Peyer's patch (tissue), 4 donors: Measurements from ENCODE around the gene PBRM1. TPM values are rescaled to one million over a fixed set of nuclear protein-coding genes. Genes with fewer than 3 reads are reported as not detected.

Experiments
- DNase-seq, 3 donors: peaks; one replicate each; pipeline ENCODE4 v3.0.0-alpha.2; 2017 to 2019
- H3K27ac ChIP-seq, 4 donors: fragments of 200-600 bp; sonication (generic); one replicate each; pipeline ENCODE4 v1.5.1; 2016 to 2019
- H3K27me3 ChIP-seq, 2 donors: fragments of 200-600 bp; sonication (generic); one replicate each; pipeline ENCODE4 v1.5.1; 2019
- H3K36me3 ChIP-seq, 3 donors: fragments of 200-600 bp; sonication (generic); one replicate each; pipeline ENCODE4 v1.5.1; 2016 to 2019
- H3K4me1 ChIP-seq, 4 donors: fragments of 200-600 bp; sonication (generic); one replicate each; pipeline ENCODE4 v1.5.1; 2016 to 2019
- H3K4me3 ChIP-seq, 4 donors: fragments of 200-600 bp; sonication (generic); 1 replicate in 3 of 4; 2 replicates in 1 of 4; pipeline ENCODE4 v1.5.1; 2016 to 2019; ENCODE audit warnings: mild to moderate bottlenecking in 1 of 4
- H3K9me3 ChIP-seq, 4 donors: fragments of 200-600 bp; sonication (generic); one replicate each; pipeline ENCODE4 v1.5.1; 2016 to 2019; ENCODE audit warnings: mild to moderate bottlenecking in 1 of 4
- POLR2A ChIP-seq, 2 donors: fragments of 450-650 bp; IDR thresholded peaks; one replicate each; pipeline ENCODE4 v1.5.1; 2017; ENCODE audit warnings: antibody characterized with exemption in 2 of 2, mild to moderate bottlenecking in 2 of 2, moderate library complexity in 2 of 2
- total RNA-seq, 4 donors: library from RNA; depleted of rRNA; stranded (reverse); fragments of >200 nt; gene quantifications; one replicate each; pipeline ENCODE4 v1.1.0, GENCODE V29; 2016
- TF ChIP-seq, protein P1 (sequence below), 6 experiments: fragments of 450-650 bp in 4 of 6; fragments of 200-600 bp in 2 of 6; sonication (generic) in 1 of 6; IDR thresholded peaks; one replicate each; pipeline ENCODE4 v1.5.1; 2017 to 2019; ENCODE audit warnings: antibody characterized with exemption in 6 of 6, mild to moderate bottlenecking in 3 of 6, moderate library complexity in 1 of 6

Gene PBRM1
- total RNA-seq, 4 donors from 2014 or later, result 68.1 to 120 (median 82.1) TPM

DNA sequence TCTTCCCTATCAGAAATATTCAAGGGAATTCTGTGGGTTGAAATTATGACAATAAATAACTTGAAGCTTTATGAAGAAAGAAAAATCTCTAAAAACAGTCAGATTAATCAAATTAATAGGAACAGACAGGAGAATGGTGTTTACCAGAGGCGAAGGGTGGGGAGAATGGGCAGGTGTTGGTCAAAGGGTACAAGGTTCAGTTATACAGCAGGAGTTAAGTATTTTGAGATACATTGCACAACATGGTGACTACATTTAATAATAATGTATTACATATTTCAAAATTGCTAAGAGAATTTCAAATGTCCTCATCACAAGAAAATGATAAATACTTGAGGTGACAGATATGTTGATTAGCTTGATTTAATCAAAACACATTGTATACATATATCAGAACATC is 38.8 kb upstream of the PBRM1 start:
- DNase-seq, result no peak
- Histone ChIP-seq H3K36me3 (peaks cover 0 to 11% (median 0%) of the 10 kb centered on the region in 3 donors), H3K27ac (no peak overlapping the region), H3K4me3 (no peak overlapping the region), H3K9me3 (peaks cover 0 to 8% (median 0%) of the 10 kb centered on the region in 4 donors), H3K4me1 (no peaks in the 10 kb centered on the region), H3K27me3 (no peaks in the 10 kb centered on the region)
- no peak for TF ChIP-seq POLR2A (IDR thresholded peaks at IDR 0.05)
- TF ChIP-seq, protein P1, sequence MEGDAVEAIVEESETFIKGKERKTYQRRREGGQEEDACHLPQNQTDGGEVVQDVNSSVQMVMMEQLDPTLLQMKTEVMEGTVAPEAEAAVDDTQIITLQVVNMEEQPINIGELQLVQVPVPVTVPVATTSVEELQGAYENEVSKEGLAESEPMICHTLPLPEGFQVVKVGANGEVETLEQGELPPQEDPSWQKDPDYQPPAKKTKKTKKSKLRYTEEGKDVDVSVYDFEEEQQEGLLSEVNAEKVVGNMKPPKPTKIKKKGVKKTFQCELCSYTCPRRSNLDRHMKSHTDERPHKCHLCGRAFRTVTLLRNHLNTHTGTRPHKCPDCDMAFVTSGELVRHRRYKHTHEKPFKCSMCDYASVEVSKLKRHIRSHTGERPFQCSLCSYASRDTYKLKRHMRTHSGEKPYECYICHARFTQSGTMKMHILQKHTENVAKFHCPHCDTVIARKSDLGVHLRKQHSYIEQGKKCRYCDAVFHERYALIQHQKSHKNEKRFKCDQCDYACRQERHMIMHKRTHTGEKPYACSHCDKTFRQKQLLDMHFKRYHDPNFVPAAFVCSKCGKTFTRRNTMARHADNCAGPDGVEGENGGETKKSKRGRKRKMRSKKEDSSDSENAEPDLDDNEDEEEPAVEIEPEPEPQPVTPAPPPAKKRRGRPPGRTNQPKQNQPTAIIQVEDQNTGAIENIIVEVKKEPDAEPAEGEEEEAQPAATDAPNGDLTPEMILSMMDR (IDR thresholded peaks at IDR 0.05), result no peak

DNA sequence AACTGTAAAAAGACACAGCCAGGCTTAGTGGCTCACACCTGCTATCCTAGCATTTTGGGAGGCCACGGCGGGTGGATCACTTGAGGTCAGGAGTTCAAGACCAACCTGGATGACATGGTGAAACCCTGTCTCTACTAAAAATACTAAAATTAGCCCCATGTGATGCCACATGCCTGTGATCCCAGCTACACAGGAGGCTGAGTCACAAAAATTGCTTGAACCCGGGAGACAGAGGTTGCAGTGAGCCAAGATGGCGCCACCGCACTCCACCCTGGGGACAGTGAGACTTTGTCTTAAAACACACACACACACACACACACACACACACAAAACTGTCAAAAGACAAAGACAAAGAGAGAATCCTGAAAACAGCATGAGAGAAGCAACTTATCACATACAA is 38.2 kb upstream of the PBRM1 start:
- TF ChIP-seq, protein P1 (IDR thresholded peaks at IDR 0.05), result no peak
- TF ChIP-seq POLR2A (IDR thresholded peaks at IDR 0.05), result no peak
- Histone ChIP-seq H3K27ac (no peak overlapping the region), H3K27me3 (no peaks in the 10 kb centered on the region), H3K36me3 (peaks cover 0 to 6% (median 0%) of the 10 kb centered on the region in 3 donors), H3K9me3 (peaks cover 0 to 5% (median 0%) of the 10 kb centered on the region in 4 donors), H3K4me1 (no peaks in the 10 kb centered on the region), H3K4me3 (no peak overlapping the region)
- DNase-seq, result no peak

DNA sequence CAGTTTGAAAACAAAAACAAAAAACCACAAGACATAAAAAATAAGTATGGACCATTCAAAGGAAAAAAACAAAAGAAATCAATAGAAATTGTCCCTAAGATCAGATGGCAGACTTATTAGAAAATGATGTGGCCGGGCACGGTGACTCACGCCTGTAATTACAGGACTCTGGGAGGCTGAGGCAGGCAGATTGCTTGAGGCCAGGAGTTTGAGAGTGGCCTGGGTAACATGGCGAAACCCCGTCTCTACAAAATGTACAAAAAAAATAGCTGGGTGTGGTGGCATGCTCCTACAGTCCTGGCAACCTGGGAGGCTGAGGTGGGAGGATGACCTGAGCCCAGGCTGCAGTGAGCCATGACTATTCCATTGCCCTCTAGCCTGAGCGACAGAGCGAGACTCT is 36.8 kb upstream of the PBRM1 start:
- Histone ChIP-seq H3K36me3 (peaks cover 0 to 6% (median 0%) of the 10 kb centered on the region in 3 donors), H3K9me3 (no peaks in the 10 kb centered on the region), H3K4me1 (no peaks in the 10 kb centered on the region), H3K27me3 (no peaks in the 10 kb centered on the region), H3K27ac (no peak overlapping the region), H3K4me3 (no peak overlapping the region)
- DNase-seq, result no peak
- TF ChIP-seq, protein P1 (IDR thresholded peaks at IDR 0.05), result no peak
- TF ChIP-seq POLR2A (IDR thresholded peaks at IDR 0.05), result no peak

DNA sequence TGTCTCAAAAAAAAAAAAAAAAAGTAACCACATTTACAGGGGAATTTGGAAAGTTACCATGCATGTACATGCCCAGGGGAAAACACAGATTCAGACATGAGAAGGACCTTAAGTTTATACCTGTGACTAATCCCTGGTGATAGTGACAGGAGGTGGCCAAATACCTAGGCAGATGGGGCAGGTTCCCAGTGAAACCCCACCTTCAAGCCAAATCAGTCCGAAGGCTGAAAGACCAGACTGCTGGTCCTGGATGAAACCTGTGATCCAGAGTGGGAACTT is 36.0 kb upstream of the PBRM1 start:
- H3K9me3 ChIP-seq, result no peaks in the 10 kb centered on the region
- no peak for TF ChIP-seq POLR2A (IDR thresholded peaks at IDR 0.05)
- TF ChIP-seq, protein P1 (IDR thresholded peaks at IDR 0.05), result no peak
- H3K36me3 ChIP-seq, result peaks cover 0 to 6% (median 0%) of the 10 kb centered on the region in 3 donors
- DNase-seq, result no peak
- no peaks in the 10 kb centered on the region for H3K27me3 ChIP-seq
- H3K27ac ChIP-seq, result no peak overlapping the region
- no peaks in the 10 kb centered on the region for H3K4me1 ChIP-seq
- H3K4me3 ChIP-seq, result no peak overlapping the region

DNA sequence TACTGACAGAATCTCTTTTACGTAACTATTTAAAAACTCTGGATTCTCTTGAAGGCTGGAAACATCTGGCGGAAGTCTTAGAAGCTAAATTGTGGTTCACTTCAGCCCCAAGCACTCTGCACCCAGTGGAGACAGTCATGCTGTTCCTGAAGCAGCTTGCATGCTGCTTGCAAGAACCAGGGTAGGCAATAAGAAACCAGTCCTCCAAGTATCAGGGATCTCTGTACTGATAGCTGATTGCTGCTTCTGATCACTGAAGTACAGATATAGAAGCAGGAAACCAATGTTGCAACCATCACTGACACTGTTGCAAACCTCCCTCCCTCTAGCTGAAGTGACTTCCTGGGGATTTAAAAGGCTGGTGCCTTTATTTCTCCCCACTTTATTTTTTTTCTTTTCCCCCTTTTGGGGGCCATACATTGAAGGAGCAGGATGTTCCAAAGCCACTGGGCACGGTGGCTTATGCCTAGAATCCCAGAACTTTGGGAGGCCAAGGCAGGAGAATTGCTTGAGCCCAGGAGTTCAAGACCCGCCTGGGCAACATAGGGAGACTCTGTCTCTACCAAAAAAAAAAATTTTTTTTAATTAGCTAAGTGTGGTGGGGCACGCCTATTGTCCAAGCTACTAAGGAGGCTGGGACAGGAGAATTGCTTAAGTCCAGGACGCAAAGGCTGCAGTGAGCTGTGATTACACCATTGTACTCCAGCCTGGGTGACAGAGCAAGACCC is 35.5 kb upstream of the PBRM1 start:
- Histone ChIP-seq H3K27me3 (no peaks in the 10 kb centered on the region), H3K27ac (no peak overlapping the region), H3K4me3 (no peak overlapping the region), H3K36me3 (peaks cover 0 to 6% (median 0%) of the 10 kb centered on the region in 3 donors), H3K4me1 (no peaks in the 10 kb centered on the region), H3K9me3 (no peaks in the 10 kb centered on the region)
- no peak for DNase-seq
- TF ChIP-seq POLR2A (IDR thresholded peaks at IDR 0.05), result no peak
- TF ChIP-seq, protein P1 (IDR thresholded peaks at IDR 0.05), result no peak
